ENCODE results near the gene TSPAN4. TPM values are rescaled to one million over a fixed set of nuclear protein-coding genes. Genes with fewer than 3 reads are reported as not detected.

TSPAN4 gene
- total RNA-seq, 1 donor = 164 TPM

- no peak overlapping the region for H3K4me3 ChIP-seq (ENCODE audit: low read depth, low read length)
- no peak for DNase-seq (ENCODE audit: low read depth)
- TF ChIP-seq CTCF (IDR thresholded peaks at IDR 0.05; ENCODE audit: insufficient read depth, low read length) = no peak
Observed at GRCh38 chr11:882596-882995, 39.9 kb downstream of the TSPAN4 start.

GRCh38 chr11:883527-883926 is 40.9 kb downstream of the TSPAN4 start:
- no peak for TF ChIP-seq CTCF (IDR thresholded peaks at IDR 0.05; ENCODE audit: insufficient read depth, low read length)
- no peak for DNase-seq (ENCODE audit: low read depth)
- H3K4me3 ChIP-seq (ENCODE audit: low read depth, low read length) = no peak overlapping the region

- TF ChIP-seq CTCF (IDR thresholded peaks at IDR 0.05; ENCODE audit: insufficient read depth, low read length) = no peak
- DNase-seq (ENCODE audit: low read depth) = no peak
- no peak overlapping the region for H3K4me3 ChIP-seq (ENCODE audit: low read depth, low read length)
Observed at GRCh38 chr11:884578-885070, 42.0 kb downstream of the TSPAN4 start.

GRCh38 chr11:886568-886967 is 43.9 kb downstream of the TSPAN4 start:
- no peak for TF ChIP-seq CTCF (IDR thresholded peaks at IDR 0.05; ENCODE audit: insufficient read depth, low read length)

GRCh38 chr11:887589-887988 is 44.9 kb downstream of the TSPAN4 start:
- DNase-seq (ENCODE audit: low read depth) = no peak
- no peak for TF ChIP-seq CTCF (IDR thresholded peaks at IDR 0.05; ENCODE audit: insufficient read depth, low read length)
- H3K4me3 ChIP-seq (ENCODE audit: low read depth, low read length) = no peak overlapping the region

More at GRCh38 chr11:886568-886967, 43.9 kb downstream of the TSPAN4 start:
- no peak overlapping the region for H3K4me3 ChIP-seq (ENCODE audit: low read depth, low read length)
- no peak for DNase-seq (ENCODE audit: low read depth)

GRCh38 chr11:888310-889212 is 45.9 kb downstream of the TSPAN4 start:
- no peak for TF ChIP-seq CTCF (IDR thresholded peaks at IDR 0.05; ENCODE audit: insufficient read depth, low read length)
- H3K4me3 ChIP-seq (ENCODE audit: low read depth, low read length) = no peak overlapping the region

More at GRCh38 chr11:888310-889212, 45.9 kb downstream of the TSPAN4 start:
- no peak for DNase-seq (ENCODE audit: low read depth)
